GM12891 (cell line): ENCODE results near the gene STAB2.

Experiments used
- POLR2A ChIP-seq: IDR thresholded peaks from 2 replicates; pipeline ENCODE4 v1.6.1; 2011; ENCODE audit warnings: low read depth, low read length, control low read depth
- POLR2AphosphoS5 ChIP-seq: IDR thresholded peaks from 2 replicates; pipeline ENCODE4 v1.6.1; 2011; ENCODE audit warnings: low read depth, low read length, control low read depth
- POU2F2 ChIP-seq: IDR thresholded peaks from 2 replicates; pipeline ENCODE4 v1.6.1; 2011; ENCODE audit warnings: low read depth, mild to moderate bottlenecking, control low read depth, low read length, moderate library complexity
- SPI1 ChIP-seq: IDR thresholded peaks from 2 replicates; pipeline ENCODE4 v1.6.1; 2011; ENCODE audit warnings: low read depth, low read length, control low read depth
- TAF1 ChIP-seq: IDR thresholded peaks from 2 replicates; pipeline ENCODE4 v1.6.1; 2011; ENCODE audit warnings: low read depth, low read length, control low read depth

GRCh38 chr12:103547929-103548328 is 39.1 kb upstream of the STAB2 start:
- TF ChIP-seq POLR2A (no peak), POU2F2 (no peak), POLR2AphosphoS5 (no peak), TAF1 (no peak), SPI1 (no peak)
